Dedifferentiated amniotic fluid mesenchymal stem cell (primary cell): ENCODE measurements around the gene CRABP1.

Source experiments
- DNase-seq: peaks from one replicate; pipeline ENCODE4 v3.0.0-alpha.2; 2016; ENCODE audit errors: extremely low spot score

CRABP1 gene

GRCh38 chr15:78340231-78341056, at the start of gene CRABP1:
Gene CRABP1, plus strand, starts transcription at chr15:78340353. Its CDS starts 76 bp downstream, at chr15:78340429.
- no peak for DNase-seq

GRCh38 chr15:78291052-78291451, 49.1 kb upstream of the CRABP1 start:
- DNase-seq = no peak

GRCh38 chr15:78291698-78292097, 48.5 kb upstream of the CRABP1 start:
- DNase-seq = no peak

- DNase-seq = no peak
Measured at GRCh38 chr15:78292219-78292618, 47.9 kb upstream of the CRABP1 start.

GRCh38 chr15:78299101-78299930, 40.8 kb upstream of the CRABP1 start, which contains the start of gene SKIC8:
Gene SKIC8, minus strand, starts transcription at chr15:78299609. Its CDS starts 3,923 bp downstream, at chr15:78295686.
- peak; percentile 92 for DNase-seq

- DNase-seq = no peak
Measured at GRCh38 chr15:78301326-78301725, 38.8 kb upstream of the CRABP1 start.

GRCh38 chr15:78301828-78302227, 38.3 kb upstream of the CRABP1 start:
- DNase-seq = no peak

- peak; percentile 52 for DNase-seq
Measured at GRCh38 chr15:78302579-78303312, 37.4 kb upstream of the CRABP1 start.

GRCh38 chr15:78304216-78305066, 35.7 kb upstream of the CRABP1 start:
- no peak for DNase-seq

- peak; percentile 40 for DNase-seq
Measured at GRCh38 chr15:78306176-78306774, 33.9 kb upstream of the CRABP1 start.

GRCh38 chr15:78307976-78308375, 32.2 kb upstream of the CRABP1 start:
- DNase-seq = no peak

GRCh38 chr15:78308422-78309032, 31.6 kb upstream of the CRABP1 start:
- DNase-seq = peak; percentile 65

GRCh38 chr15:78311292-78311691, 28.9 kb upstream of the CRABP1 start:
- no peak for DNase-seq

GRCh38 chr15:78312536-78312935, 27.6 kb upstream of the CRABP1 start:
- no peak for DNase-seq

GRCh38 chr15:78312957-78313356, 27.2 kb upstream of the CRABP1 start:
- no peak for DNase-seq

GRCh38 chr15:78313383-78313782, 26.8 kb upstream of the CRABP1 start:
- no peak for DNase-seq

- DNase-seq = no peak
Measured at GRCh38 chr15:78314181-78314581, 26.0 kb upstream of the CRABP1 start.

- no peak for DNase-seq
Measured at GRCh38 chr15:78315686-78316282, 24.4 kb upstream of the CRABP1 start.

- DNase-seq = no peak
Measured at GRCh38 chr15:78316283-78317083, 23.7 kb upstream of the CRABP1 start.
